CD4-positive, alpha-beta T cell treated with Interferon alpha-2 for 1 hour (primary cell): ENCODE data around the gene DEFB121.
"Not testable (repeated sequence)": the region's sequence is repeated elsewhere in the genome, so short reads cannot be mapped to it uniquely, and the experiment has no call there.

Experiments
- DNase-seq, 2 donors: peaks; one replicate each; pipeline ENCODE4 v3.0.0-alpha.2; 2020 to 2022

The DEFB121 gene

GRCh38 chr20:31406115-31406514 is at the start of gene DEFB121:
DEFB121 (minus strand) TSS chr20:31406215; CDS start chr20:31406152, 63 bp downstream.
- no peak for DNase-seq

DNA sequence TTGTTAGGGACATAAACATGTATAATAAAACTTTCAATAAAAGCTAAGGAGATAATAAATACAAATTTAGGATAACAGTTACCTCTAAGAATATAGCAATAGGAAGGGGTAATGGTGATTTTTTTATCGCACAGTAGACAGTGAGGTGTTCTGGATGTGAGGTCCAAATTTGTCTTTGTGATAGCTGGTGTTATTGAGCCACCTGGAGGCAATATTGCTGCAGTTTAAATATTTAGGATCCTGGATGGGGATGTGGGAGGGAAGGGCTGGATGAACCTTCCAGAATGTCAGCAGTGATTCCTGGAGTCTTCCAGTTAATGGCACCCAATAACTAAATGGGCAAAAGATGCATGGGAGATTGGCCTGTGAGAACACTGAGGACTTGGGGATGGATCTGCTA is 48.3 kb upstream of the DEFB121 start:
- DNase-seq, result no peak

DNA sequence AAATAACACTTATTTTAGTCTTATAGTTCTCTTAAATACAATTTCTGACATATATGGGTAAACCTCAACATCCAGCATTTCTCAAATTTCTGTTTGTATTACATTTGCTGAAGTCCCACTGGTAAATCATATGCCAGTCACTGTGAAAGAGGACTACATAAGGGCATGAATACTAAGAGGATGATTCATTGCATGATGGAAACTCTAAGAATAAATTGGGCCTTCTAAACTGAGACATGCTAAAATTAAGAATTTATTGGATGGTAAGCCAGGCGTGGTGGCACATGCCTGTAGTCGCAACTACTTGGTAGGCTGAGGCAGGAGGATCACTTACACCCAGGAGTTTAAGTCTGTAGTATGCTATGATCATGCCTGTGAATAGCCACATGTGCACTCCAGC is 46.6 kb upstream of the DEFB121 start:
- DNase-seq, result no peak

- no peak for DNase-seq
Measured at GRCh38 chr20:31449511-31450414, 43.7 kb upstream of the DEFB121 start.

DNA sequence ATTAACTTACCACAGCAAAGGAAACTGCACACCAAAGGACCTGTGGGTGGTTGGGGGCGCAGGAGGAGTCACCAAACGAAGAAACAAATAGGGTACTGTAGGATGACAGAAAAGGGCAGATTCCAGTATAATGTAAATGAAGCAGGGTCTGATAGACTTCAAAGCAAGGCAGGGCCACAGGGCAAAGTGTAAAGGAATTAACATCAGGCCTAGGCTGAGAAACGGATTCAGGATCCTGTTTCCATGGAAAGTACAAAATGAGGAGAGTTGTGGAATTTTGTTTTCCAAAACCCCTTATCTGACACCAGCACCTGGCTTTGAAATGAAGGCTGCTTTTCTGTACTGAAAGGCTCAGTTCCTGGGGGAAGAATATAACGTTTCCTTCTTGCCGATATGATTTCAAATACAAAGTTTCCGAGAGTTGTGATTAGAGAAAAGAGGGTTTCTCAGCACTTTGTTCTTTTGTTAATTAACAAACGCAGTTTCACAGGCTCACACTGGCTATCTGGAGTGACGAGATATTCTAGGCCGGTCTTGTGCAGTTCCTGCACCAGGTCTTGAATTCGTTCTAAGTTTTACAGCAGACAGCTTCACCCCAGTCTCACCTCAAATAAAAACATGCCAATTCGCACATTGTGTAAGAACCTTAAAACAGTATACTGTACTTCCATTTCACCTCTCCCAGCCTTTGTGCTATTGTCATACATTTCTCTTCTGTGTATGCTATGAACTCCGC is 40.2 kb upstream of the DEFB121 start:
- no peak for DNase-seq

DNA sequence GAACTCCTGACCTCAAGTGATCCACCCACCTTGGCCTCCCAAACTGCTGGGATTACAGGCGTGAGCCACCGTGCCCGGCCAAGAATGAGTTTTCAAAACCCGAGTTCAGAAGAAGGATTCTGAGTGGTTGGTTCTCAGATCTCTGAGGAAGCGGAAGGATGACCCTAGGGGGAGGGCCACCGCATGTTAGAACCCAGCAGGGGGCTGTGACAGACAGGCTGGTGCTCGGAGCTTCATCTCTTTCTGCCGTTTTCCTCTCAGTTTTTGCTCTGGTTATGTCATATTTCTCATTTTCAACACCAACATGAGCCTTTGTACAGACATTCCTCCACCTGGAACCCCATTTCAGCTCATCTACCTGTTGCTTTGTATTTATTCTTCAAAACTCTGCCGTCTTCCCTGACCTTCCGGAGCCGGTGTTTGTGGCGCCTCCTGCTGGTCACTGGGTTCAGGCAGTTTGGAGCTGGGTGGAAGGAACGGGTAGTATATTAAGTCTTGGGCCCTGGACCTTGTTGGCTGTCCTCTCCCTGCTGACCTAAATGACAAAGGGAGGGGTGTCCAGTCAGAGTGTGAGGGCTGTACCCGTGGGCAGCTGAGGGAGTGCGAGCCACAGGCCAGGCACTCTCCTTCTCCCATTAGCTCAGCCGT is 34.1 kb upstream of the DEFB121 start, which contains the start of gene DEFB123:
Gene DEFB123 (plus strand): TSS at position 621 of the 648 bp plus-strand sequence. CDS start 67 bp downstream, outside the sequence.
- no peak for DNase-seq

- DNase-seq, result no peak
Measured at GRCh38 chr20:31430568-31431115, 24.6 kb upstream of the DEFB121 start.

- DNase-seq, result not testable (repeated sequence)
Measured at GRCh38 chr20:31427576-31427975, 21.6 kb upstream of the DEFB121 start.

GRCh38 chr20:31426891-31427551 is 21.0 kb upstream of the DEFB121 start:
- DNase-seq, result not testable (repeated sequence)

DNA sequence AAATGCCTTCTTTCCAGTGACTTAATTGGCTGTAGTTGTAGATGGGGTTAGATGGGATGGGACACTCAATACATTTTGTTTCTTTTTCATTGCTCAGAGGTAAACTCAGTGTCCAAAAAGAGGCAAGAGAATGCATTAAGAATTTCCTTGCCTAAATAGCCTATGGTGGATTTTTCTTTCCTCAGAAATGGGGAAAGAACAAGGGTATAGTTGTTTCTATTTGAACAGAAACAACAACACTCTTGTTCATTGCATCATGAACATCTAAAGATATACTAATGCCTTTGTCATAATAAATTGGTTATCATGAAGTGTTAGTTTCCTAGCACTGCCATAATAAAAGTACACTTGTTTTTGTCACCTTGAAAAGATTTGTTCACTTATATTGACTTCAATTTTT is 19.8 kb upstream of the DEFB121 start:
- no peak for DNase-seq

- no peak for DNase-seq
Measured at GRCh38 chr20:31418307-31418706, 12.3 kb upstream of the DEFB121 start.

DNA sequence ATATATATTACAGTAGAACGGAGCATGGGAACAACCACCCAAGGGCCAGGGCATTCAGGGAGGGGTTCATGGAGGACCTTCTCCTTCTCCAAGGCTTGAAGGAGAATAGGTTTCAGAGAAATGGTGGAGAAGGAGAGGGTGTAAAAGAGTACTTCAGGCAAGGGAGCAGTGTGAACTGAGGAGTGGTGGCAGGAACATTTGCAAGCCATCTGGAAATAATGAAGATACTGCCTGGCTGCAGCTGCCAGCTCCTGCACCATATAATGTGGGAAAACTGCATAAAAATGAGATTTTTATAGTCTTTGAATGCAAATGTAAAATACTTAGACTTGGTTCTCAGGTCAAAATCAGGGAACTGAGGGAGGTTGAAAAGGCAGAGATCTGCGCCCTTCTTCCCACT is 9.6 kb upstream of the DEFB121 start:
- no peak for DNase-seq

DNA sequence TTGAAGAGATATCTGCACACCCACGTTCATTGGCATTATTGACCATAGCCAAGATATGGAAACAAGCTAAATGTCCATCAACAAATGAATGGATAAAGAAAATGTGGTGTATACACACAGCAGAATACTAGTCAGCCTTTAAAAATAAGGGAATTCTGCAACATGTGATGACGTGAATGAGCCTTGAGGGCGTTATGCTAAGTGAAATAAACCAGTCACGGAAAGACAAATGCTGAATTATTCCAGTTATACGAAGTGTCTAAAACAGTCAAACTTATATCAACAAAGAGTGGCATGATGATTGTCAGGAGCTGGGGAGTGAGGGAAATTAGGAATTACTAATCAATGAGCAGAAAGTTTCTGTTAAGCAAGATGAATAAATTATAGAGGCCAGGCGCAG is 8.4 kb upstream of the DEFB121 start:
- no peak for DNase-seq

GRCh38 chr20:31410011-31410410 is 4.0 kb upstream of the DEFB121 start:
- no peak for DNase-seq

- no peak for DNase-seq
Measured at GRCh38 chr20:31403886-31404285, 2.1 kb downstream of the DEFB121 start.

- DNase-seq, result no peak
Measured at GRCh38 chr20:31394900-31395299, 11.1 kb downstream of the DEFB121 start.

- no peak for DNase-seq
Measured at GRCh38 chr20:31392836-31393235, 13.2 kb downstream of the DEFB121 start.

DNA sequence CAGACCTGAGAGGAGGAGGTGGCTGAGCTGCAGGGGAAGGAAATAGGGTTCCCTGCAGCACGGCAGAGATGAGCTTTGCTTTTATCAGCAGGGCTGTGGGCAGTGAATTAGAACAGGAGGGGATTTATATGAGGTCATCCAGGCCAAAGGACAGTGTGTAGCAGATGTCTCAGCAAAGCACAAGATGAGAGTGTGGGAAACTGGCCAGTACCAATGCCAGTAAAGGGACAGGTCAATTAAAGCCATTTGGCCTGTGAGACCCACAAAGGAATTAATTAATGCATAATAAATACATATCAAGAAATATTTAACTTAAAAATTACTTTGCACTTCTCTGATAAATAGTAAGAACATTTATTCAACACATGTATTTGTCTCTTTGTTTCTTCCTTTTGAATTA is 15.5 kb downstream of the DEFB121 start, which contains the start of gene DEFB119:
Gene DEFB119 (minus strand): TSS at position 101 of the 400 bp plus-strand sequence. CDS start 107 bp downstream, outside the sequence.
- DNase-seq, result no peak

DNA sequence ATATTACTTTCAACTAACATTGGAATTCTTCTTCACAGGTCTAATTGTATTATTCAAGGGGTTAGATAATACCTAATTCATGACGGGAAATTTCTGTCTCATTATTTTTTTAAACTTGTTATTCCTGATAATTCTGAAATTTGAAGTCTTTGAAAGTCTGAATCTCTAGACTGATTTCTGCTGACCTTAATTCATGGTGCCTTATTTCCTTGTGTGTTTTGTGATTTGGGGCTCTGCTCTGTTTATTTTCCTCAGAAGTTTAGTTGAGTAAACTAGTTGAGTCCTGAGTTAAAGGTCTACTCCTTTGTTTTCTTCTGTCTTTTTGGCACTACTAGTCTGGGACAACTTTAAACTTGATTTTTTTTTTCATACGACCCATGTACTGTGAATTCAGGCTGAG is 31.7 kb downstream of the DEFB121 start:
- no peak for DNase-seq

DNA sequence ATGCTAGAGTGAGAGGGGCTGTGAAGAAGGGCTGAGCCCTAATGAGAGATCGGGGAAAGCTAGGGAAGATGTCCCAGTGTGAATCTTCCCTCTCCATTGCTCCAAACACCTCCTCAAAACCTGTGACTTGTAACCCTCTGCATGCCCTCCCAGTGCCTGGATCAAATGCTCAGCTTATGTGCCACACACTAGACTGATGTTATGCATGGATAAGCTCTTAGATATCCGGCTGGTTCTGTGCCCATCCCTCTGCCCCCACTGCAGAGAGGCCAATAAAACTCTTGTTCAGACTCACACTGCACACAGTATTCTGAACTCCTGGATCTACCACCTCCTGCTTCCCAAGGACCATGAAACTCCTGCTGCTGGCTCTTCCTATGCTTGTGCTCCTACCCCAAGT is 37.7 kb downstream of the DEFB121 start, which contains the start of gene DEFB118:
Gene DEFB118 (plus strand): TSS at position 301 of the 400 bp plus-strand sequence. CDS start 50 bp downstream, at position 351.
- DNase-seq, result no peak

GRCh38 chr20:31364272-31364671 is 41.7 kb downstream of the DEFB121 start:
- DNase-seq, result not testable (repeated sequence)

DNA sequence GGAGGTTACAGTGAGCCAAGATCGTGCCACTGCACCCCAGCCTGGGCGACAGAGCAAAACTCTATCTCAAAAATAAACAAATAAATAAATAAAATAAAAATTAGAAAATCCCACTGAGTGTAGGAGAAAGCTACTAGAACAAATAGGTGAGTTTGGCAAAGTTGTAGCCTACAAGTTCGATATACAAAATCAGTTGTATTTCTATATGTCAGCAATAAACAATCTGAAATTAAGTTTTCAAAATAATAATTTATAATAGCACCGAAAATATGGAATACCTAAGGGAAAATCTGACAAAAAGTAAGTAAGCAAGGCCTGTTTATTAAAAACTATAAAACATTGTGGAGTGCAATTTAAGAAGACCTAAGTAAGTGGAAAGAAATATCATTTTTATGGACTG is 42.7 kb downstream of the DEFB121 start:
- DNase-seq, result no peak
